Heart left ventricle (tissue), 16 donors: Measurements from ENCODE around the gene LAMB2. TPM values are rescaled to one million over a fixed set of nuclear protein-coding genes. Genes with fewer than 3 reads are reported as not detected.

Experiments
- ATAC-seq, 4 donors: fragments of 200-7000 bp; cut with Tn5 transposase; one replicate each; pipeline ENCODE4 v1.9.1; 2020 to 2022; ENCODE audit warnings: moderate library complexity in 4 of 4, mild to moderate bottlenecking in 3 of 4, moderate number of reproducible peaks in 1 of 4
- DNase-seq, 5 donors: peaks; one replicate each; pipeline ENCODE4 v3.0.0-alpha.2; 2020
- H3K27ac ChIP-seq, 12 donors: fragments of 200-600 bp; sonication (generic) in 4 of 12; one replicate each; pipeline versions ENCODE4 v1.5.0 to v1.8.0; 2016 to 2022; ENCODE audit warnings: mild to moderate bottlenecking in 2 of 12
- H3K27me3 ChIP-seq, 9 donors: fragments of 200-600 bp; sonication (generic) in 2 of 9; one replicate each; pipeline versions ENCODE4 v1.5.1 to v1.8.0; 2016 to 2022; ENCODE audit warnings: mild to moderate bottlenecking in 3 of 9
- H3K36me3 ChIP-seq, 9 donors: fragments of 200-600 bp; sonication (generic) in 2 of 9; one replicate each; pipeline versions ENCODE4 v1.5.0 to v1.8.0; 2018 to 2022; ENCODE audit warnings: mild to moderate bottlenecking in 2 of 9
- H3K4me1 ChIP-seq, 12 donors: fragments of 200-600 bp; sonication (generic) in 4 of 12; one replicate each; pipeline versions ENCODE4 v1.5.0 to v1.8.0; 2016 to 2022; ENCODE audit warnings: mild to moderate bottlenecking in 3 of 12
- H3K4me3 ChIP-seq, 12 donors: fragments of 200-600 bp; sonication (generic) in 4 of 12; one replicate each; pipeline versions ENCODE4 v1.5.0 to v1.8.0; 2017 to 2022; ENCODE audit warnings: mild to moderate bottlenecking in 9 of 12, moderate library complexity in 4 of 12
- H3K9me3 ChIP-seq, 12 donors: fragments of 200-600 bp; sonication (generic) in 4 of 12; one replicate each; pipeline versions ENCODE4 v1.5.0 to v1.8.0; 2016 to 2022; ENCODE audit warnings: mild to moderate bottlenecking in 1 of 12
- CTCF ChIP-seq, 12 donors: fragments of 200-600 bp; sonication (generic) in 4 of 12; IDR thresholded peaks; one replicate each; pipeline versions ENCODE4 v1.5.0 to v1.8.0; 2018 to 2022; ENCODE audit warnings: antibody characterized with exemption in 12 of 12, mild to moderate bottlenecking in 5 of 12
- POLR2A ChIP-seq, 2 donors: fragments of 450-650 bp; IDR thresholded peaks; one replicate each; pipeline ENCODE4 v1.6.1; 2017; ENCODE audit warnings: antibody characterized with exemption in 2 of 2, mild to moderate bottlenecking in 2 of 2, moderate library complexity in 2 of 2
- WGBS, 4 donors: extraction: QIAGEN DNeasy Blood & Tissue Kit in 2 of 4; methylation state at CpG; one replicate each; pipeline versions ENCODE4 v1.1.5 to v1.1.7; 2013 to 2018; 5-methylcytosine and 5-hydroxymethylcytosine counted together
- intact Hi-C, 10 donors: fragments of 100-400 bp; cut with DNase I; formaldehyde crosslinking; loops; one replicate each; pipeline versions ENCODE4 v1.11.1 to v1.14.2; 2022
- microRNA-seq, 4 donors: library from miRNA; unstranded; fragments of <30 nt; microRNA quantifications; one replicate each; pipeline versions ENCODE4 to v1.2.0, GENCODE V29; 2017 to 2020
- polyA plus RNA-seq, 2 donors: library from polyadenylated mRNA; stranded (reverse); fragments of 200-250 nt; gene quantifications; one replicate each; pipeline ENCODE4 v1.2.3, GENCODE V29; 2013
- total RNA-seq, 9 donors: library from RNA; depleted of rRNA in 2 of 9; stranded (reverse); fragments of >200 nt in 2 of 9; fragmentation: NEBNext Ultra II Directional in 3 of 9; extraction: Animal tissue kit (Norgen Biotek cat#: 25700) in 3 of 9; gene quantifications; one replicate each; pipeline versions ENCODE4 v1.1.0 to v1.2.4, GENCODE V29; 2016 to 2023
- donor health status: ischemic (EF 13 %, LVEDD 7.1; RV severe dilation, severe dysfunction).
- donor health status: healthy with polysubstance abuse.
- donor health status: DM: no; HTN: yes; CAD: no.
- donor health status: DM: no; HTN: no; CAD: no.
- donor health status: ischemic (EF 25% LVEDD 6.9; RV normal size, moderate dysfunction).
- donor health status: ischemic (EF 25% LVEDD 5.7; RV mildly dilated, moderate dysfunction).
- donor health status: healthy.
- donor health status: DM: yes; HTN: yes; CAD: no.
- donor health status: ischemic (EF 35%, LVEDD 5.7; RV mildly dilated, moderate dysfunction).
- donor health status: nonischemic (EF 11% LVEDD 7.7; RV severe dilation, severe dysfunction).
- donor health status: DM: yes; HTN: yes; CAD: no.
- donor health status: PGD.
- donor health status: ischemic (EF 29% LVEDD 5.4; RV normal size, mild dysfunction).
- donor health status: nonischemic (EF 23%, LVEDD 6.1; RV moderate dilation, normal function).

LAMB2 gene
- total and polyA plus RNA-seq, 11 donors: 290 to 1,265 (median 769) TPM

- DNase-seq (no peak), ATAC-seq (no peak)
- H3K9me3 ChIP-seq: no peaks in the 10 kb centered on the region
- peaks cover 0 to 9% (median 0%) of the 10 kb centered on the region in 12 donors for H3K4me1 ChIP-seq
- H3K27ac ChIP-seq: no peak overlapping the region
- no peak overlapping the region for H3K4me3 ChIP-seq
- H3K36me3 ChIP-seq: peaks cover 0 to 62% (median 50%) of the 10 kb centered on the region in 9 donors
- intact Hi-C loops: no loop called here
- TF ChIP-seq CTCF (IDR thresholded peaks at IDR 0.05): no peak
- 96 to 97% (median 96%) methylated on average over 2 of the region's 2 CpGs for WGBS, 4 donors
- no peaks in the 10 kb centered on the region for H3K27me3 ChIP-seq
Observed at GRCh38 chr3:49079270-49079669, 53.6 kb downstream of the LAMB2 start.

GRCh38 chr3:49076646-49077045 is 56.2 kb downstream of the LAMB2 start:
- Histone ChIP-seq H3K4me1 (peaks cover 0 to 9% (median 0%) of the 10 kb centered on the region in 12 donors), H3K9me3 (no peaks in the 10 kb centered on the region), H3K27me3 (no peaks in the 10 kb centered on the region), H3K36me3 (peaks cover 0 to 84% (median 73%) of the 10 kb centered on the region in 9 donors), H3K27ac (no peak overlapping the region), H3K4me3 (no peak overlapping the region)
- TF ChIP-seq CTCF (IDR thresholded peaks at IDR 0.05) (no peak), POLR2A (IDR thresholded peaks at IDR 0.05) (no peak)
- 76 to 81% (median 79%) methylated on average over 4 of the region's 4 CpGs for WGBS, 4 donors
- ATAC-seq (no peak), DNase-seq (no peak)
- intact Hi-C loops: no loop called here

GRCh38 chr3:49076116-49076515 is 56.7 kb downstream of the LAMB2 start:
- DNase-seq (no peak), ATAC-seq (no peak)
- WGBS, 4 donors: 88 to 96% (median 93%) methylated on average over 13 of the region's 13 CpGs
- no peak for TF ChIP-seq POLR2A (IDR thresholded peaks at IDR 0.05)
- TF ChIP-seq CTCF (IDR thresholded peaks at IDR 0.05): no peak
- H3K36me3 ChIP-seq: peaks cover 0 to 89% (median 79%) of the 10 kb centered on the region in 9 donors
- intact Hi-C loops: no loop called here
- H3K4me3 ChIP-seq: no peak overlapping the region
- no peak overlapping the region for H3K27ac ChIP-seq
- H3K27me3 ChIP-seq: no peaks in the 10 kb centered on the region
- no peaks in the 10 kb centered on the region for H3K9me3 ChIP-seq
- H3K4me1 ChIP-seq: peaks cover 0 to 9% (median 0%) of the 10 kb centered on the region in 12 donors

Small RNAs within 50 kb of the gene (microRNA-seq; reads per million reads assigned to microRNA genes)
- 0 to 0.21 (median 0.06) reads per million in 4 donors for gene MIR6890

Other genes with a start within 250 kb of the LAMB2 start
- 100 to 1,000 TPM in 2 of 9 donors, 10 to 100 TPM in 7; 44.6 to 176 (median 69.5) TPM for gene SLC25A20, start 234.2 kb downstream of the LAMB2 start, total RNA-seq
- gene SLC25A20, start 234.2 kb downstream of the LAMB2 start, polyA plus RNA-seq: 10 to 100 TPM; 50.5 to 65.7 TPM
- gene ARIH2, start 214.2 kb downstream of the LAMB2 start, total RNA-seq: 100 to 1,000 TPM in 8 of 9 donors, 10 to 100 TPM in 1; 87.7 to 223 (median 126) TPM
- gene ARIH2, start 214.2 kb downstream of the LAMB2 start, polyA plus RNA-seq: 10 to 100 TPM; 77.6 to 79.3 TPM
- gene P4HTM, start 142.8 kb downstream of the LAMB2 start, total RNA-seq: 10 to 100 TPM; 22.1 to 42.7 (median 34.0) TPM
- gene P4HTM, start 142.8 kb downstream of the LAMB2 start, polyA plus RNA-seq: 10 to 100 TPM; 19.0 to 27.0 TPM
- 10 to 100 TPM; 56.2 to 91.2 (median 80.7) TPM for gene WDR6, start 125.7 kb downstream of the LAMB2 start, total RNA-seq
- 10 to 100 TPM; 68.9 to 73.6 TPM for gene WDR6, start 125.7 kb downstream of the LAMB2 start, polyA plus RNA-seq
- 10 to 100 TPM in 8 of 9 donors, 1 to 10 TPM in 1; 8.1 to 24.7 (median 14.9) TPM for gene DALRD3, start 114.5 kb downstream of the LAMB2 start, total RNA-seq
- 10 to 100 TPM in 1 of 2 donors, 1 to 10 TPM in 1; 6.8 to 13.3 TPM for gene DALRD3, start 114.5 kb downstream of the LAMB2 start, polyA plus RNA-seq
- gene NDUFAF3, start 110.9 kb downstream of the LAMB2 start, total RNA-seq: 100 to 1,000 TPM; 140 to 308 (median 160) TPM
- 100 to 1,000 TPM; 119 to 273 TPM for gene NDUFAF3, start 110.9 kb downstream of the LAMB2 start, polyA plus RNA-seq
- gene IMPDH2, start 103.7 kb downstream of the LAMB2 start, total RNA-seq: 10 to 100 TPM; 43.9 to 87.8 (median 55.4) TPM
- 100 to 1,000 TPM in 1 of 2 donors, 10 to 100 TPM in 1; 35.9 to 116 TPM for gene IMPDH2, start 103.7 kb downstream of the LAMB2 start, polyA plus RNA-seq
- gene QRICH1, start 39.0 kb downstream of the LAMB2 start, total RNA-seq: 10 to 100 TPM; 44.6 to 91.6 (median 55.5) TPM
- 10 to 100 TPM; 20.0 to 31.2 TPM for gene QRICH1, start 39.0 kb downstream of the LAMB2 start, polyA plus RNA-seq
- gene QARS1, start 28.3 kb downstream of the LAMB2 start, total RNA-seq: 100 to 1,000 TPM; 145 to 221 (median 194) TPM
- 100 to 1,000 TPM; 177 to 197 TPM for gene QARS1, start 28.3 kb downstream of the LAMB2 start, polyA plus RNA-seq
- 10 to 100 TPM; 47.9 to 90.3 (median 63.1) TPM for gene USP19, start 12.2 kb downstream of the LAMB2 start, total RNA-seq
- 10 to 100 TPM; 19.2 to 34.7 TPM for gene USP19, start 12.2 kb downstream of the LAMB2 start, polyA plus RNA-seq
- gene CCDC71, start 33.3 kb upstream of the LAMB2 start, total RNA-seq: 10 to 100 TPM in 7 of 9 donors, 1 to 10 TPM in 2; 9.7 to 24.0 (median 14.6) TPM
- gene CCDC71, start 33.3 kb upstream of the LAMB2 start, polyA plus RNA-seq: 10 to 100 TPM in 1 of 2 donors, 1 to 10 TPM in 1; 9.8 to 17.7 TPM
- 100 to 1,000 TPM in 7 of 9 donors, 10 to 100 TPM in 2; 96.9 to 138 (median 112) TPM for gene KLHDC8B, start 38.5 kb upstream of the LAMB2 start, total RNA-seq
- 100 to 1,000 TPM in 1 of 2 donors, 10 to 100 TPM in 1; 66.3 to 134 TPM for gene KLHDC8B, start 38.5 kb upstream of the LAMB2 start, polyA plus RNA-seq
- 1 to 10 TPM; 1.3 to 5.6 (median 2.9) TPM for gene C3orf62, start 144.2 kb upstream of the LAMB2 start, total RNA-seq
- gene C3orf62, start 144.2 kb upstream of the LAMB2 start, polyA plus RNA-seq: 1 to 10 TPM; 2.5 to 3.3 TPM
- 10 to 100 TPM; 17.3 to 48.6 (median 37.2) TPM for gene USP4, start 207.0 kb upstream of the LAMB2 start, total RNA-seq
- 10 to 100 TPM; 24.3 to 27.8 TPM for gene USP4, start 207.0 kb upstream of the LAMB2 start, polyA plus RNA-seq
- 100 to 1,000 TPM in 8 of 9 donors, 10 to 100 TPM in 1; 86.3 to 341 (median 124) TPM for gene GPX1, start 225.3 kb upstream of the LAMB2 start, total RNA-seq
- 100 to 1,000 TPM; 174 to 189 TPM for gene GPX1, start 225.3 kb upstream of the LAMB2 start, polyA plus RNA-seq